HL-60 (cell line): Measurements from ENCODE around the gene GCNT2.
A peak's percentile ranks its signal among the peaks of the same experiment; 100 is the strongest.

Experiments used
- DNase-seq, 2 experiments: peaks; one replicate each; pipeline ENCODE4 v3.0.0-alpha.2; 2010 to 2020; ENCODE audit warnings: low read depth in 1 of 2, low spot score in 1 of 2
- H3K27ac ChIP-seq: fragments of 250-450 bp; sonication (Bioruptor Pico); replicated peaks from 2 replicates; pipeline ENCODE4 v1.5.1; 2020; ENCODE audit warnings: mild to moderate bottlenecking, moderate library complexity
- H3K27me3 ChIP-seq: fragments of 250-450 bp; sonication (Bioruptor Pico); 2 replicates; pipeline ENCODE4 v1.5.1; 2021; ENCODE audit warnings: mild to moderate bottlenecking, moderate library complexity; ENCODE audit not compliant: insufficient read depth, poor library complexity, severe bottlenecking
- H3K4me3 ChIP-seq: replicated peaks from 2 replicates; pipeline ENCODE4 v1.5.1; 2011; ENCODE audit warnings: mild to moderate bottlenecking, control low read depth, low read length; ENCODE audit not compliant: insufficient read depth
- GABPA ChIP-seq: IDR thresholded peaks from 2 replicates; pipeline ENCODE4 v1.6.1; 2012; ENCODE audit warnings: low read depth
- POLR2AphosphoS5 ChIP-seq: IDR thresholded peaks from 2 replicates; pipeline ENCODE4 v1.6.1; 2012; ENCODE audit warnings: low read depth
- SPI1 ChIP-seq: IDR thresholded peaks from 2 replicates; pipeline ENCODE4 v1.6.1; 2012; ENCODE audit warnings: low read depth, mild to moderate bottlenecking, borderline replicate concordance
- TF ChIP-seq, protein P1 (sequence below): IDR thresholded peaks from one replicate; pipeline ENCODE4 v1.5.1; 2011; ENCODE audit warnings: low read length, control low read depth, inconsistent platforms; ENCODE audit not compliant: insufficient read depth
- TF ChIP-seq, protein P2 (sequence below): IDR thresholded peaks from 2 replicates; pipeline ENCODE4 v1.6.1; 2012; ENCODE audit warnings: low read depth; ENCODE audit not compliant: insufficient replicate concordance

Gene GCNT2

GRCh38 chr6:10510592-10511367 is 10.4 kb upstream of the GCNT2 start:
- TF ChIP-seq POLR2AphosphoS5 (no peak), SPI1 (peak; percentile 60; the same call in 1 of the 2 replicates), GABPA (no peak)
- TF ChIP-seq, protein P1, sequence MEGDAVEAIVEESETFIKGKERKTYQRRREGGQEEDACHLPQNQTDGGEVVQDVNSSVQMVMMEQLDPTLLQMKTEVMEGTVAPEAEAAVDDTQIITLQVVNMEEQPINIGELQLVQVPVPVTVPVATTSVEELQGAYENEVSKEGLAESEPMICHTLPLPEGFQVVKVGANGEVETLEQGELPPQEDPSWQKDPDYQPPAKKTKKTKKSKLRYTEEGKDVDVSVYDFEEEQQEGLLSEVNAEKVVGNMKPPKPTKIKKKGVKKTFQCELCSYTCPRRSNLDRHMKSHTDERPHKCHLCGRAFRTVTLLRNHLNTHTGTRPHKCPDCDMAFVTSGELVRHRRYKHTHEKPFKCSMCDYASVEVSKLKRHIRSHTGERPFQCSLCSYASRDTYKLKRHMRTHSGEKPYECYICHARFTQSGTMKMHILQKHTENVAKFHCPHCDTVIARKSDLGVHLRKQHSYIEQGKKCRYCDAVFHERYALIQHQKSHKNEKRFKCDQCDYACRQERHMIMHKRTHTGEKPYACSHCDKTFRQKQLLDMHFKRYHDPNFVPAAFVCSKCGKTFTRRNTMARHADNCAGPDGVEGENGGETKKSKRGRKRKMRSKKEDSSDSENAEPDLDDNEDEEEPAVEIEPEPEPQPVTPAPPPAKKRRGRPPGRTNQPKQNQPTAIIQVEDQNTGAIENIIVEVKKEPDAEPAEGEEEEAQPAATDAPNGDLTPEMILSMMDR: peak; percentile 93
- TF ChIP-seq, protein P2, sequence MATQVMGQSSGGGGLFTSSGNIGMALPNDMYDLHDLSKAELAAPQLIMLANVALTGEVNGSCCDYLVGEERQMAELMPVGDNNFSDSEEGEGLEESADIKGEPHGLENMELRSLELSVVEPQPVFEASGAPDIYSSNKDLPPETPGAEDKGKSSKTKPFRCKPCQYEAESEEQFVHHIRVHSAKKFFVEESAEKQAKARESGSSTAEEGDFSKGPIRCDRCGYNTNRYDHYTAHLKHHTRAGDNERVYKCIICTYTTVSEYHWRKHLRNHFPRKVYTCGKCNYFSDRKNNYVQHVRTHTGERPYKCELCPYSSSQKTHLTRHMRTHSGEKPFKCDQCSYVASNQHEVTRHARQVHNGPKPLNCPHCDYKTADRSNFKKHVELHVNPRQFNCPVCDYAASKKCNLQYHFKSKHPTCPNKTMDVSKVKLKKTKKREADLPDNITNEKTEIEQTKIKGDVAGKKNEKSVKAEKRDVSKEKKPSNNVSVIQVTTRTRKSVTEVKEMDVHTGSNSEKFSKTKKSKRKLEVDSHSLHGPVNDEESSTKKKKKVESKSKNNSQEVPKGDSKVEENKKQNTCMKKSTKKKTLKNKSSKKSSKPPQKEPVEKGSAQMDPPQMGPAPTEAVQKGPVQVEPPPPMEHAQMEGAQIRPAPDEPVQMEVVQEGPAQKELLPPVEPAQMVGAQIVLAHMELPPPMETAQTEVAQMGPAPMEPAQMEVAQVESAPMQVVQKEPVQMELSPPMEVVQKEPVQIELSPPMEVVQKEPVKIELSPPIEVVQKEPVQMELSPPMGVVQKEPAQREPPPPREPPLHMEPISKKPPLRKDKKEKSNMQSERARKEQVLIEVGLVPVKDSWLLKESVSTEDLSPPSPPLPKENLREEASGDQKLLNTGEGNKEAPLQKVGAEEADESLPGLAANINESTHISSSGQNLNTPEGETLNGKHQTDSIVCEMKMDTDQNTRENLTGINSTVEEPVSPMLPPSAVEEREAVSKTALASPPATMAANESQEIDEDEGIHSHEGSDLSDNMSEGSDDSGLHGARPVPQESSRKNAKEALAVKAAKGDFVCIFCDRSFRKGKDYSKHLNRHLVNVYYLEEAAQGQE: no peak
- no peaks in the 10 kb centered on the region for H3K27me3 ChIP-seq
- H3K27ac ChIP-seq: 0 out of 2 replicates have a peak overlapping the region, but pooled peaks have one; percentile 5
- peak in 1 of 2 experiments; percentile 78 for DNase-seq
- no peak overlapping the region for H3K4me3 ChIP-seq

- H3K27ac ChIP-seq: no peak overlapping the region
- no peak for TF ChIP-seq POLR2AphosphoS5
- TF ChIP-seq, protein P1: no peak
- TF ChIP-seq SPI1: no peak
- TF ChIP-seq GABPA: no peak
- TF ChIP-seq, protein P2: no peak
- H3K27me3 ChIP-seq: no peaks in the 10 kb centered on the region
- H3K4me3 ChIP-seq: no peak overlapping the region
- DNase-seq: no peak
Observed at GRCh38 chr6:10511477-10511876, 9.7 kb upstream of the GCNT2 start.

DNA sequence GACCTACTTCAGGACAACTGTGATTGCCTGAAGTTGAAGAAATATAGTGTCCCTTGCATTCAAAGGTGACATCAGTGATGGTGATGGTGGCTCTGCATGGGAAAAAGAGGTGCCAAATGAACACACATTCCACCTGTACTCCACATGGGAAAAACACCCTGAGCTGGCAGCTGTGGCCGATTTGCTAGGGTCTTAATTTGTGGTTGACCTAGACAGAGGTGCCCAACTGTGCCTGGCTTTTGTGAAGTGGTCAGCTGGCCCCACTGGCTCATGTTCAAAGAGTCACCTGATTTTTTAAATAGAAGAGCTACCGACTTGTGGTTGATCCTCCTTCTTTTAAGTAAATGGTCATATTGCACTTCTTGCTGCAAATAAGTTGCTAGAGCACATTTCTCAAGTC is 7.6 kb upstream of the GCNT2 start:
- DNase-seq: no peak
- no peak for TF ChIP-seq POLR2AphosphoS5
- Histone ChIP-seq H3K27ac (no peak overlapping the region), H3K4me3 (no peak overlapping the region), H3K27me3 (no peaks in the 10 kb centered on the region)

- TF ChIP-seq GABPA (no peak), POLR2AphosphoS5 (no peak), SPI1 (no peak)
- TF ChIP-seq, protein P2: no peak
- TF ChIP-seq, protein P1: no peak
- Histone ChIP-seq H3K4me3 (no peak overlapping the region), H3K27me3 (no peaks in the 10 kb centered on the region), H3K27ac (no peak overlapping the region)
- no peak for DNase-seq
Observed at GRCh38 chr6:10514049-10514780, 6.9 kb upstream of the GCNT2 start.
